GM21786 (cell line): Measurements from ENCODE around the gene TFAM.

Experiments
- ATAC-seq: cut with Tn5 transposase; IDR thresholded peaks from one replicate; pipeline ENCODE4 v1.9.1; 2021; ENCODE audit not compliant: unreplicated experiment

TFAM gene

DNA sequence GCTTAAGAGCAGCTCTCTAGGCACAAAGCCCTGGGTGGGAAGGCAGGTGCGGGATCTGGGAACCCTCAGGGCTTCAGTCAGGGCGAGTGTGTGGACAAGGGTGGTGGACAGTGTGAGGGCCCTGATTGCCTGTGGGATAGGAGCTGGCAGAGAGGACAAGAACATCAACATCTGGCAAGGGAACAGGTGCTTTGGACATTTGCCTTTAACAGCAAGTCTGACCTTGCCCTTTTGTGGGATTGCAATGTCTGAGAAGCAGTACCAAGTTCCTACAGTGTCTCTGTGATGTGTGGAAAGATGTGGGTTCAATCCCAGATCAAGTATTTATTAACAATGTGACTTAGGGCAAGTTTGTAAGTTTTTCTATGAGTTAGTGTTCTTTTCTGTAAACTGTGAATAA lies 46.7 kb downstream of the TFAM start:
- ATAC-seq = no peak

- ATAC-seq = no peak
Measured at GRCh38 chr10:58433066-58433465, 47.9 kb downstream of the TFAM start.

GRCh38 chr10:58433571-58433970 lies 48.4 kb downstream of the TFAM start:
- ATAC-seq = no peak

- no peak for ATAC-seq
Measured at GRCh38 chr10:58435297-58435985, 50.2 kb downstream of the TFAM start.

- ATAC-seq = no peak
Measured at GRCh38 chr10:58436071-58436470, 50.9 kb downstream of the TFAM start.

- ATAC-seq = no peak
Measured at GRCh38 chr10:58438340-58438871, 53.2 kb downstream of the TFAM start.

DNA sequence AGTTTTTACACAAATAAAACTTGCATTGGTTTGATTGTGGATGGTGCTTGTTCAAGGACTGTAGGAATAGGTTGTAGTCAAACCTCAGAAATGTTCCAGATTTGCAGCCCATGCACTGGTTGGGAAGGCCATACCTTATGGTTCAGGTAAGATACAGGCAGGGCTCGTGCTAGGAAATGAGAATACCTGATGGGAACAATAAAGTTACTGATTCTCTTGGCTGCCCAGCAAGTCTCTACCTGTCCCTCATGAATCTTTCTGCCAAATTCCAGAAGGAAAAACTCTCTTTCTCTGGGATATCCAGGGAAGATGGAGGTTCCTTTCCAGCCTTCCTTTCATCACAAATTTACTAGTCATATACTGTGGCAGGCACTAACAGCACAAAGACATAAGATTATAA lies 53.8 kb downstream of the TFAM start:
- ATAC-seq = no peak

- ATAC-seq = no peak
Measured at GRCh38 chr10:58439632-58440364, 54.6 kb downstream of the TFAM start.

GRCh38 chr10:58440484-58440883 lies 55.3 kb downstream of the TFAM start:
- ATAC-seq = no peak

GRCh38 chr10:58444321-58444720 lies 59.1 kb downstream of the TFAM start:
- ATAC-seq = no peak

GRCh38 chr10:58444876-58445275 lies 59.7 kb downstream of the TFAM start:
- no peak for ATAC-seq

DNA sequence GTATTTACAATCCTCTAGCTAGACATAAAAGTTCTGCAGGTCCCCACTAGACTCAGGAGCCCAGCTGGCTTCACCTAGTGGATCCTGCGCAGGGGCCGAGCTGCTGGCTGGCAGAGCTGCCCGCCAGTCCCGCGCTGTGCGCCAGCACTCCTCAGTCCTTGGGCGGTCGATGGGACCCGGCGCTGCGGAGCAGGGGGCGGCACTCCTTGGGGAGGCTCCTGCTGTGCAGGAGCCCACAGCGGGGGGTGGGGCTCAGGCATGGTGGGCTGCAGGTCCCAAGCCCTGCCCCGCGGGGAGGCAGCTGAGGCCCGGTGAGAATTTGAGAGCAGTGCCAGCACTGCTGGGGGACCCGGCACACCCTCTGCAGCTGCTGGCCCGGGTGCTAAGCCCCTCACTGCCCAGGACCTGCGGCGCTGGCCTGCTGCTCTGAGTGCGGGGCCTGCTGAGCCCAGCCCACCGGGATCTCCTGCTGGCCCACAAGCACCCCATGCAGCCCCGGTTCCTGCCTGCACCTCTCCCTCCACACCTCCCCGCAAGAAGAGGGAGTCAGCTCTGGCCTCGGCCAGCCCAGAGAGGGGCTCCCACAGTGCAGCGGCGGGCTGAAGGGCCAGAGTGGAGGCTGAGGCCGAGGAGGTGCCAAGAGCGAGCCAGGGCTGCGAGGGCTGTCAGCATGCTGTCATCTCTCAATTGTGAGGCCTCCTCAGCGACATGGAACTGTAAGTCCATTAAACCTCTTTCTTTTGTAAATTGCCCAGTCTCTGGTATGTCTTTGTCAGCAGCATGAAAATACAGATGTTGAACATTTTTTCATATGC lies 63.1 kb downstream of the TFAM start:
- no peak for ATAC-seq
